ENCODE data around the gene MINK1. TPM values are rescaled to one million over a fixed set of nuclear protein-coding genes. Genes with fewer than 3 reads are reported as not detected.

MINK1 gene
- total and polyA plus RNA-seq, 2 of the 8 experiments (the other 6 are each of a cell fraction or from before 2014, with no cell fraction given): 26.9 to 77.7 TPM

DNA sequence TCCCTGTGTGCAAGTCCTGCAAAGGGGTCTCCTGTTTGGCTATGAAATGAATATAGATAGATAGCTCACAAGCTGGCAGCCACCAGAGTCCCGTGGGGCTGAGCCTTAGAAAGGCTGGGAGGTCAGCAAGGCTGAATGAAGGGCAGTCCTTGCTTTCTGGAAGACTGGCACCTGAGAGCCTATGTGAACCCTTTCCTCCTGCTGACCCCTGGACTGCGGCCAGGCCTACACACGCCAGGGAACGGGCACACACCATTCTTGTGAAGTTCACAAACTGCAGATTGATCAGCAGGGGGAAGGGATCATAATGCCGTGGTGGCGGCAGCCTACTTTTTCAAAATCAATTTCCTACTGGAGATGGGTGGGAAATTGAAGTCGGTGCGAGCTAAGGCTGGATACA lies 65.2 kb downstream of the MINK1 start:
- no peak overlapping the region for H2BK120ac ChIP-seq (replicated peaks; ENCODE audit: low read depth, low read length)
- ChIA-PET POLR2A (ENCODE audit: partially characterized antibody) (interaction anchor here (1.2 to 6.4 kb wide), 2 partner anchors 39 to 194 kb away, joined by 5 to 49 read pairs; partner anchors contain the start of genes PELP1, RNF167 and SLC25A11), CTCF (ENCODE audit: partially characterized antibody) (interaction anchor here (0.6 to 3.0 kb wide), 4 partner anchors 11 to 117 kb away, joined by 3 to 22 read pairs (median 8); no protein-coding TSS in a partner anchor)
- FAIRE-seq (no peak), DNase-seq (ENCODE audit: low read depth in 1 of 2, low spot score in 2 of 2) (no peak)
- H3K4me1 ChIP-seq (replicated peaks in 1 of 4; ENCODE audit: control insufficient read depth in 3 of 4, insufficient read depth in 4 of 4, low read length in 3 of 4): peaks cover 0 to 11% (median 4%) of the 10 kb centered on the region in 4 experiments; a peak in 6 of 7 replicates
- H3K9me3 ChIP-seq (ENCODE audit: insufficient read depth in 2 of 2, low read depth in 1 of 2, low read length in 1 of 2): no peaks in the 10 kb centered on the region
- H3K36me3 ChIP-seq (ENCODE audit: control insufficient read depth in 2 of 4, insufficient read depth in 4 of 4, low read length in 3 of 4): peaks cover 4 to 19% (median 14%) of the 10 kb centered on the region in 4 experiments; a peak in 7 of 8 replicates
- H3K23me2 ChIP-seq (ENCODE audit: low read depth, low read length): peaks cover 3% of the 10 kb centered on the region; the same call in 1 of the 2 replicates
- no peak overlapping the region for H3K4me3 ChIP-seq (ENCODE audit: extremely low read depth in 1 of 4, insufficient read depth in 2 of 4, low read depth in 3 of 4, low read length in 4 of 4)
- no peak overlapping the region for H2AFZ ChIP-seq (ENCODE audit: low read length)
- H3K4ac ChIP-seq (replicated peaks; ENCODE audit: insufficient read length, low read depth, low read length): no peak overlapping the region
- H2AK5ac ChIP-seq (ENCODE audit: low read depth, low read length): no peak overlapping the region
- no peak overlapping the region for H2BK15ac ChIP-seq (ENCODE audit: low read length)
- peaks cover 0 to 10% of the 10 kb centered on the region in 2 experiments for H4K20me1 ChIP-seq (replicated peaks in 1 of 2; ENCODE audit: control insufficient read depth in 1 of 2, insufficient read depth in 2 of 2, low read length in 2 of 2)
- H2BK12ac ChIP-seq (ENCODE audit: low read depth, low read length): no peak overlapping the region
- H4K5ac ChIP-seq (ENCODE audit: insufficient read length, low read depth, low read length): no peak overlapping the region
- H3K4me2 ChIP-seq (ENCODE audit: insufficient read depth in 1 of 2, low read depth in 2 of 2, low read length in 2 of 2): no peak overlapping the region
- 78% methylated on average over 8 of the region's 8 CpGs; no CpG with 5 or more reads in 1 of the 2 experiments for WGBS, 2 experiments (ENCODE audit: extremely low coverage in 1 of 2, insufficient coverage in 1 of 2, insufficient read length in 1 of 2, insufficient replicate concordance in 2 of 2, low coverage in 1 of 2, low lambda C conversion rate in 2 of 2, missing lambda C conversion rate in 1 of 2)
- H2BK5ac ChIP-seq (ENCODE audit: low read depth, low read length): no peak overlapping the region
- no peak overlapping the region for H3K18ac ChIP-seq (ENCODE audit: extremely low read depth, low read length)
- H4K8ac ChIP-seq (ENCODE audit: extremely low read depth, insufficient read depth, low read length): peak overlapping the region; percentile 14; the same call in 1 of the 2 replicates
- no peak overlapping the region for H2BK20ac ChIP-seq (ENCODE audit: low read length)
- no peak overlapping the region for H3K23ac ChIP-seq (ENCODE audit: insufficient read length)
- 0 out of 7 replicates have a peak, but pooled peaks cover 0 to 2% (median 0%) of the 10 kb centered on the region in 4 experiments for H3K27me3 ChIP-seq (replicated peaks in 1 of 4; ENCODE audit: control insufficient read depth in 3 of 4, extremely low read depth in 1 of 4, insufficient read depth in 3 of 4, low read length in 3 of 4)
- TF ChIP-seq POLR2A (IDR thresholded peaks at IDR 0.05; ENCODE audit: control extremely low read depth in 1 of 2, low read depth in 2 of 2, low read length in 2 of 2) (no peak), CTBP2 (IDR thresholded peaks at IDR 0.05; ENCODE audit: borderline replicate concordance, insufficient read depth, insufficient read length, low read length) (no peak), JUN (IDR thresholded peaks at IDR 0.05; ENCODE audit: low read depth, low read length) (no peak)
- no peak overlapping the region for H3K27ac ChIP-seq (ENCODE audit: low read depth, low read length)
- no peaks in the 10 kb centered on the region for H3K79me2 ChIP-seq (ENCODE audit: control insufficient read depth in 1 of 2, insufficient read depth in 2 of 2, low read length in 2 of 2)
- no peak overlapping the region for H3K56ac ChIP-seq (replicated peaks; ENCODE audit: insufficient read length, low read depth, low read length)
- H3K79me1 ChIP-seq (ENCODE audit: low read depth, low read length): no peaks in the 10 kb centered on the region; the same call in 1 of the 2 replicates
- H3K9ac ChIP-seq (replicated peaks in 1 of 4; ENCODE audit: extremely low read depth in 1 of 4, low read depth in 3 of 4, low read length in 3 of 4): no peak overlapping the region
- no peak overlapping the region for H3K14ac ChIP-seq (ENCODE audit: insufficient read length)
- H4K91ac ChIP-seq (replicated peaks; ENCODE audit: insufficient read length, low read length): no peak overlapping the region
